GM23338 (cell line): Measurements from ENCODE around the gene STOML3. TPM values are rescaled to one million over a fixed set of nuclear protein-coding genes. Genes with fewer than 3 reads are reported as not detected.

Experiments
- ATAC-seq: fragments of 200-7000 bp; cut with Tn5 transposase; 3 replicates; pipeline ENCODE4 v1.9.1; 2020
- DNase-seq: peaks from one replicate; pipeline ENCODE4 v3.0.0-alpha.2; 2015; ENCODE audit warnings: low spot score
- H2AFZ ChIP-seq: fragments of 200-600 bp; sonication (generic); 2 replicates; pipeline ENCODE4 v1.8.0; 2016; ENCODE audit warnings: antibody characterized with exemption, mild to moderate bottlenecking, moderate library complexity
- H3F3A ChIP-seq: fragments of 200-600 bp; sonication (generic); replicated peaks from 2 replicates; pipeline ENCODE4 v1.8.0; 2017; ENCODE audit warnings: antibody characterized with exemption, mixed run types, low read depth
- H3K27ac ChIP-seq: fragments of 200-600 bp; sonication (generic); 2 replicates; pipeline ENCODE4 v1.6.1; 2016; ENCODE audit warnings: low read depth
- H3K27me3 ChIP-seq: fragments of 200-600 bp; sonication (generic); 2 replicates; pipeline ENCODE4 v1.8.0; 2016; ENCODE audit warnings: mild to moderate bottlenecking, mixed run types, moderate library complexity; ENCODE audit not compliant: insufficient read depth
- H3K36me3 ChIP-seq: fragments of 200-600 bp; sonication (generic); 2 replicates; pipeline ENCODE4 v1.8.0; 2016; ENCODE audit warnings: mild to moderate bottlenecking; ENCODE audit not compliant: insufficient read depth
- H3K4me1 ChIP-seq: fragments of 200-600 bp; sonication (generic); 2 replicates; pipeline ENCODE4 v1.8.0; 2016; ENCODE audit warnings: mild to moderate bottlenecking, moderate library complexity; ENCODE audit not compliant: insufficient read depth
- H3K4me2 ChIP-seq: fragments of 200-600 bp; sonication (generic); 2 replicates; pipeline ENCODE4 v1.7.1; 2017; ENCODE audit warnings: mixed run types
- H3K4me3 ChIP-seq: fragments of 200-600 bp; sonication (generic); 2 replicates; pipeline ENCODE4 v1.6.1; 2016; ENCODE audit warnings: mixed run types
- H3K79me2 ChIP-seq: fragments of 200-600 bp; sonication (generic); replicated peaks from 2 replicates; pipeline ENCODE4 v1.8.0; 2017; ENCODE audit warnings: mild to moderate bottlenecking; ENCODE audit not compliant: insufficient read depth
- H3K9me2 ChIP-seq: fragments of 200-600 bp; sonication (generic); 2 replicates; pipeline ENCODE4 v1.8.0; 2017; ENCODE audit not compliant: insufficient read depth
- H4K20me1 ChIP-seq: fragments of 200-600 bp; sonication (generic); replicated peaks from 2 replicates; pipeline ENCODE4 v1.8.0; 2017; ENCODE audit warnings: mild to moderate bottlenecking; ENCODE audit not compliant: insufficient read depth
- H3K27ac Mint-ChIP-seq: 2 replicates; pipeline ENCODE4 v1.8.0; 2020; ENCODE audit warnings: inconsistent platforms, mild to moderate bottlenecking, moderate library complexity, mixed read lengths
- H3K27me3 Mint-ChIP-seq: 3 replicates; pipeline ENCODE4 v1.8.0; 2022; ENCODE audit warnings: low read depth, mild to moderate bottlenecking, moderate library complexity, mixed read lengths, inconsistent platforms; ENCODE audit not compliant: insufficient read depth, poor library complexity
- H3K36me3 Mint-ChIP-seq: 3 replicates; pipeline ENCODE4 v1.8.0; 2021; ENCODE audit warnings: low read depth, mild to moderate bottlenecking, inconsistent platforms, moderate library complexity, mixed read lengths
- H3K4me1 Mint-ChIP-seq: 3 replicates; pipeline ENCODE4 v1.8.0; 2020; ENCODE audit warnings: mild to moderate bottlenecking, inconsistent platforms, mixed read lengths
- H3K4me3 Mint-ChIP-seq: 3 replicates; pipeline ENCODE4 v1.8.0; 2021; ENCODE audit warnings: moderate library complexity, mild to moderate bottlenecking, inconsistent platforms, mixed read lengths
- H3K9me3 Mint-ChIP-seq: 3 replicates; pipeline ENCODE4 v1.8.0; 2020; ENCODE audit warnings: moderate library complexity, mild to moderate bottlenecking, inconsistent platforms, mixed read lengths
- polyA plus RNA-seq: library from polyadenylated mRNA; unstranded; fragments of >200 nt; fragmentation: Nextera tagmentation; extraction: Ambion mirVana; gene quantifications from 2 replicates; pipeline ENCODE4 v1.2.1, GENCODE V29; 2016
- total RNA-seq: library from RNA; depleted of rRNA; stranded (reverse); fragments of >200 nt; shearing (Covaris generic); gene quantifications from 2 replicates; pipeline ENCODE4 v1.2.3, GENCODE V29; 2014
- TF ChIP-seq, protein P1 (sequence below), 2 experiments: fragments of 200-600 bp in 1 of 2; sonication (generic) in 1 of 2; conservative IDR thresholded peaks; 2 replicates each; pipeline versions ENCODE4 v1.5.1 to v1.6.1; 2016 to 2017; ENCODE audit warnings: antibody characterized with exemption in 2 of 2, low read depth in 2 of 2, mild to moderate bottlenecking in 2 of 2, moderate library complexity in 1 of 2
- TF ChIP-seq, protein P2 (sequence below): fragments of 250-450 bp; sonication (Bioruptor Pico); IDR thresholded peaks from 2 replicates; pipeline ENCODE4 v1.5.0; 2020; ENCODE audit warnings: mild to moderate bottlenecking, moderate library complexity

The STOML3 gene
- total and polyA plus RNA-seq, 2 experiments from 2014 or later = not detected

GRCh38 chr13:38970380-38971051, 20.1 kb downstream of the STOML3 start:
- Histone ChIP-seq H3K9me2 (no peaks in the 10 kb centered on the region), H3K27ac (no peak overlapping the region), H4K20me1 (no peaks in the 10 kb centered on the region), H3K4me1 (peaks cover 24% of the 10 kb centered on the region), H2AFZ (no peak overlapping the region), H3K79me2 (no peaks in the 10 kb centered on the region), H3K27me3 (no peaks in the 10 kb centered on the region), H3K4me3 (no peak overlapping the region), H3K4me2 (no peak overlapping the region), H3K36me3 (no peaks in the 10 kb centered on the region), H3F3A (no peaks in the 10 kb centered on the region)
- Mint-ChIP-seq H3K27ac (no peak overlapping the region), H3K9me3 (no peaks in the 10 kb centered on the region), H3K27me3 (no peaks in the 10 kb centered on the region), H3K4me3 (no peak overlapping the region), H3K4me1 (peaks cover 27% of the 10 kb centered on the region), H3K36me3 (no peaks in the 10 kb centered on the region)
- TF ChIP-seq, protein P1, sequence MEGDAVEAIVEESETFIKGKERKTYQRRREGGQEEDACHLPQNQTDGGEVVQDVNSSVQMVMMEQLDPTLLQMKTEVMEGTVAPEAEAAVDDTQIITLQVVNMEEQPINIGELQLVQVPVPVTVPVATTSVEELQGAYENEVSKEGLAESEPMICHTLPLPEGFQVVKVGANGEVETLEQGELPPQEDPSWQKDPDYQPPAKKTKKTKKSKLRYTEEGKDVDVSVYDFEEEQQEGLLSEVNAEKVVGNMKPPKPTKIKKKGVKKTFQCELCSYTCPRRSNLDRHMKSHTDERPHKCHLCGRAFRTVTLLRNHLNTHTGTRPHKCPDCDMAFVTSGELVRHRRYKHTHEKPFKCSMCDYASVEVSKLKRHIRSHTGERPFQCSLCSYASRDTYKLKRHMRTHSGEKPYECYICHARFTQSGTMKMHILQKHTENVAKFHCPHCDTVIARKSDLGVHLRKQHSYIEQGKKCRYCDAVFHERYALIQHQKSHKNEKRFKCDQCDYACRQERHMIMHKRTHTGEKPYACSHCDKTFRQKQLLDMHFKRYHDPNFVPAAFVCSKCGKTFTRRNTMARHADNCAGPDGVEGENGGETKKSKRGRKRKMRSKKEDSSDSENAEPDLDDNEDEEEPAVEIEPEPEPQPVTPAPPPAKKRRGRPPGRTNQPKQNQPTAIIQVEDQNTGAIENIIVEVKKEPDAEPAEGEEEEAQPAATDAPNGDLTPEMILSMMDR (conservative IDR thresholded peaks at IDR 0.05; ENCODE audit: low read depth in 2 of 2) = peak; percentile 57
- TF ChIP-seq, protein P2, sequence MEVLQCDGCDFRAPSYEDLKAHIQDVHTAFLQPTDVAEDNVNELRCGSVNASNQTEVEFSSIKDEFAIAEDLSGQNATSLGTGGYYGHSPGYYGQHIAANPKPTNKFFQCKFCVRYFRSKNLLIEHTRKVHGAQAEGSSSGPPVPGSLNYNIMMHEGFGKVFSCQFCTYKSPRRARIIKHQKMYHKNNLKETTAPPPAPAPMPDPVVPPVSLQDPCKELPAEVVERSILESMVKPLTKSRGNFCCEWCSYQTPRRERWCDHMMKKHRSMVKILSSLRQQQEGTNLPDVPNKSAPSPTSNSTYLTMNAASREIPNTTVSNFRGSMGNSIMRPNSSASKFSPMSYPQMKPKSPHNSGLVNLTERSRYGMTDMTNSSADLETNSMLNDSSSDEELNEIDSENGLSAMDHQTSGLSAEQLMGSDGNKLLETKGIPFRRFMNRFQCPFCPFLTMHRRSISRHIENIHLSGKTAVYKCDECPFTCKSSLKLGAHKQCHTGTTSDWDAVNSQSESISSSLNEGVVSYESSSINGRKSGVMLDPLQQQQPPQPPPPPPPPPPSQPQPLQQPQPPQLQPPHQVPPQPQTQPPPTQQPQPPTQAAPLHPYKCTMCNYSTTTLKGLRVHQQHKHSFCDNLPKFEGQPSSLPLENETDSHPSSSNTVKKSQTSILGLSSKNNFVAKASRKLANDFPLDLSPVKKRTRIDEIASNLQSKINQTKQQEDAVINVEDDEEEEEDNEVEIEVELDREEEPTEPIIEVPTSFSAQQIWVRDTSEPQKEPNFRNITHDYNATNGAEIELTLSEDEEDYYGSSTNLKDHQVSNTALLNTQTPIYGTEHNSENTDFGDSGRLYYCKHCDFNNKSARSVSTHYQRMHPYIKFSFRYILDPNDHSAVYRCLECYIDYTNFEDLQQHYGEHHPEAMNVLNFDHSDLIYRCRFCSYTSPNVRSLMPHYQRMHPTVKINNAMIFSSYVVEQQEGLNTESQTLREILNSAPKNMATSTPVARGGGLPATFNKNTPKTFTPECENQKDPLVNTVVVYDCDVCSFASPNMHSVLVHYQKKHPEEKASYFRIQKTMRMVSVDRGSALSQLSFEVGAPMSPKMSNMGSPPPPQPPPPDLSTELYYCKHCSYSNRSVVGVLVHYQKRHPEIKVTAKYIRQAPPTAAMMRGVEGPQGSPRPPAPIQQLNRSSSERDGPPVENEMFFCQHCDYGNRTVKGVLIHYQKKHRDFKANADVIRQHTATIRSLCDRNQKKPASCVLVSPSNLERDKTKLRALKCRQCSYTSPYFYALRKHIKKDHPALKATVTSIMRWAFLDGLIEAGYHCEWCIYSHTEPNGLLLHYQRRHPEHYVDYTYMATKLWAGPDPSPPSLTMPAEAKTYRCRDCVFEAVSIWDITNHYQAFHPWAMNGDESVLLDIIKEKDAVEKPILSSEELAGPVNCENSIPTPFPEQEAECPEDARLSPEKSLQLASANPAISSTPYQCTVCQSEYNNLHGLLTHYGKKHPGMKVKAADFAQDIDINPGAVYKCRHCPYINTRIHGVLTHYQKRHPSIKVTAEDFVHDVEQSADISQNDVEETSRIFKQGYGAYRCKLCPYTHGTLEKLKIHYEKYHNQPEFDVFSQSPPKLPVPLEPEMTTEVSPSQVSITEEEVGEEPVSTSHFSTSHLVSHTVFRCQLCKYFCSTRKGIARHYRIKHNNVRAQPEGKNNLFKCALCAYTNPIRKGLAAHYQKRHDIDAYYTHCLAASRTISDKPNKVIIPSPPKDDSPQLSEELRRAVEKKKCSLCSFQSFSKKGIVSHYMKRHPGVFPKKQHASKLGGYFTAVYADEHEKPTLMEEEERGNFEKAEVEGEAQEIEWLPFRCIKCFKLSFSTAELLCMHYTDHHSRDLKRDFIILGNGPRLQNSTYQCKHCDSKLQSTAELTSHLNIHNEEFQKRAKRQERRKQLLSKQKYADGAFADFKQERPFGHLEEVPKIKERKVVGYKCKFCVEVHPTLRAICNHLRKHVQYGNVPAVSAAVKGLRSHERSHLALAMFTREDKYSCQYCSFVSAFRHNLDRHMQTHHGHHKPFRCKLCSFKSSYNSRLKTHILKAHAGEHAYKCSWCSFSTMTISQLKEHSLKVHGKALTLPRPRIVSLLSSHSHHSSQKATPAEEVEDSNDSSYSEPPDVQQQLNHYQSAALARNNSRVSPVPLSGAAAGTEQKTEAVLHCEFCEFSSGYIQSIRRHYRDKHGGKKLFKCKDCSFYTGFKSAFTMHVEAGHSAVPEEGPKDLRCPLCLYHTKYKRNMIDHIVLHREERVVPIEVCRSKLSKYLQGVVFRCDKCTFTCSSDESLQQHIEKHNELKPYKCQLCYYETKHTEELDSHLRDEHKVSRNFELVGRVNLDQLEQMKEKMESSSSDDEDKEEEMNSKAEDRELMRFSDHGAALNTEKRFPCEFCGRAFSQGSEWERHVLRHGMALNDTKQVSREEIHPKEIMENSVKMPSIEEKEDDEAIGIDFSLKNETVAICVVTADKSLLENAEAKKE (CRISPR knock-in tag) = no peak
- ATAC-seq (peak; percentile 28; the same call in 2 of the 3 replicates), DNase-seq (peak; percentile 42)

- Histone ChIP-seq H3K4me2 (peak overlapping the region; percentile 22), H3K79me2 (no peaks in the 10 kb centered on the region), H3K27ac (no peak overlapping the region), H3K4me3 (no peak overlapping the region), H3F3A (no peaks in the 10 kb centered on the region), H3K9me2 (no peaks in the 10 kb centered on the region), H3K27me3 (no peaks in the 10 kb centered on the region), H3K36me3 (no peaks in the 10 kb centered on the region), H2AFZ (no peak overlapping the region), H4K20me1 (no peaks in the 10 kb centered on the region), H3K4me1 (peaks cover 24% of the 10 kb centered on the region)
- Mint-ChIP-seq H3K27ac (no peak overlapping the region), H3K4me3 (no peak overlapping the region), H3K27me3 (no peaks in the 10 kb centered on the region), H3K4me1 (peaks cover 34% of the 10 kb centered on the region), H3K36me3 (no peaks in the 10 kb centered on the region), H3K9me3 (no peaks in the 10 kb centered on the region)
- no peak for DNase-seq
- peak; percentile 70 for ATAC-seq
- TF ChIP-seq, protein P2 (CRISPR knock-in tag) = 0 out of 2 replicates have a peak, but pooled peaks have one; percentile 38
These were observed 21.4 kb downstream of the STOML3 start for GRCh38 chr13:38969187-38969586.
